Activated T-helper 17 cell treated with anti-CD3 and anti-CD28 coated beads, Interleukin-2, amount 50 U/mL, for 72 hours (primary cell): Measurements from ENCODE around the gene TBPL1. TPM values are rescaled to one million over a fixed set of nuclear protein-coding genes. Genes with fewer than 3 reads are reported as not detected.
A peak's percentile ranks its signal among the peaks of the same experiment; 100 is the strongest.

ENCODE experiments used
- ATAC-seq: fragments of 150-1000 bp; cut with Tn5 transposase; replicated peaks from 2 replicates; pipeline ENCODE4 v1.10.0; 2021; ENCODE audit warnings: mild to moderate bottlenecking, moderate library complexity
- H3K27ac Mint-ChIP-seq: one replicate; pipeline ENCODE4 v1.8.0; 2022; ENCODE audit warnings: mixed read lengths
- H3K27me3 Mint-ChIP-seq: one replicate; pipeline ENCODE4 v1.8.0; 2022; ENCODE audit warnings: mixed read lengths
- H3K36me3 Mint-ChIP-seq: one replicate; pipeline ENCODE4 v1.8.0; 2022; ENCODE audit warnings: low read depth, mild to moderate bottlenecking, mixed read lengths
- H3K4me1 Mint-ChIP-seq: one replicate; pipeline ENCODE4 v1.8.0; 2022; ENCODE audit warnings: mixed read lengths
- H3K4me3 Mint-ChIP-seq: one replicate; pipeline ENCODE4 v1.8.0; 2022; ENCODE audit warnings: mild to moderate bottlenecking, mixed read lengths
- H3K9me3 Mint-ChIP-seq: one replicate; pipeline ENCODE4 v1.8.0; 2022; ENCODE audit warnings: mixed read lengths
- total RNA-seq, 2 donors: library from RNA; stranded (reverse); gene quantifications; one replicate each; pipeline ENCODE4 v1.2.3, GENCODE V29; 2022

TBPL1 gene
- total RNA-seq, 2 donors from 2014 or later, result 14.7 to 25.8 TPM

DNA sequence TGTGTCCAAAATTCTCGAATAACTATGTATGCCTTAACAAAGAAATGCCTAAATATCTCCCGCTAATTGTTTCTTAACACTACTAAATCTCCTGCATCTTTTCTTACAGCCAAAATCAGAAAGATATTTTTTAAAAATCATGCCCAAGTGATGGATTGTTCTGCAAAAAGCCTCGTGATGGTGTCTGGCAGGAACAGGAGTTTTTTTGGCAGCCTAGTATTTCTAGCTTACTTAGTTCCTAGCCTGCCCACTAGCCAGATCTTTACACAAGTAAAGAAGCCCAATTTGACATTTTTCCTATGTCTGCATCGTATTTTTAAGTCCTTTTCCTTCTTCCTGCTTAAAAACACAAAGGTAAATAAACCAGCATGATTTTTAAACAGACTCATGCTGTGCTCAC, 67.9 kb downstream of the TBPL1 start:
- ATAC-seq, result no peak
- H3K4me1 Mint-ChIP-seq, result no peaks in the 10 kb centered on the region
- no peaks in the 10 kb centered on the region for H3K9me3 Mint-ChIP-seq
- no peak overlapping the region for H3K27ac Mint-ChIP-seq
- no peaks in the 10 kb centered on the region for H3K36me3 Mint-ChIP-seq
- H3K4me3 Mint-ChIP-seq, result no peak overlapping the region
- peaks cover 9% of the 10 kb centered on the region for H3K27me3 Mint-ChIP-seq

DNA sequence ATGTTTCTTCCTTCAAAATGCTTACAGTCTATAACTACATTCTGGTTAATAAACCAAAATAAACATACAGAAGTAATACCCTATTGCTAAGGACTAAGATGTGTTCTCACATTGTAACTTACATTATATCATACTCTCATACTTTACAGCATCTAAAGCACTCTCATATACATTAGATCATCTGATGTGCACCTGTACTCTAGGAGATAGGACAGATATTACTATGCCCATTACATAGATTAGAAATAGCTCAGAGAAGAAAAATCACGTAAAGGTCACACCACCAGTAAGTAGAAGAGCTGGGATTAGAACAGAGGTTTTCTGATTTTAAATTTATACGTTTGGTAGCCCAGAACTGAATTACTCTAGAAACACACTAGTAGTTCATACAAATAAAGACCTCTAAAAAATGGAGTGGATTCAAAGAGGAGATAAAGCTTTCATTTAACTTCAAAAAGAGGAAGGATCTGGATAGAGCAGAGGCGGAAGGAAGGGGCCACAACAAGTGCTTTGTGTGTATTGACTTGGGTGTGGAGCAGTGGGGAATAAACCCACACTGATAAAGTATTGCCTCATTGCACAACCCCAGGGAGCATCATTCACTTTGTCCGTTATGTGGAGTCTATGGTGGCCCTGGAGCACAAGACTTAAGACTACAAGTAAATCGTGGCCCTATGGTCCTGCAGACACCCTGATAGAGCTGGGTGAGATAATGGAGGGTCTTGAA, 68.5 kb downstream of the TBPL1 start:
- H3K4me3 Mint-ChIP-seq, result no peak overlapping the region
- peak; percentile 14 for ATAC-seq
- no peak overlapping the region for H3K27ac Mint-ChIP-seq
- H3K27me3 Mint-ChIP-seq, result peaks cover 9% of the 10 kb centered on the region
- H3K9me3 Mint-ChIP-seq, result no peaks in the 10 kb centered on the region
- no peaks in the 10 kb centered on the region for H3K36me3 Mint-ChIP-seq
- H3K4me1 Mint-ChIP-seq, result no peaks in the 10 kb centered on the region

DNA sequence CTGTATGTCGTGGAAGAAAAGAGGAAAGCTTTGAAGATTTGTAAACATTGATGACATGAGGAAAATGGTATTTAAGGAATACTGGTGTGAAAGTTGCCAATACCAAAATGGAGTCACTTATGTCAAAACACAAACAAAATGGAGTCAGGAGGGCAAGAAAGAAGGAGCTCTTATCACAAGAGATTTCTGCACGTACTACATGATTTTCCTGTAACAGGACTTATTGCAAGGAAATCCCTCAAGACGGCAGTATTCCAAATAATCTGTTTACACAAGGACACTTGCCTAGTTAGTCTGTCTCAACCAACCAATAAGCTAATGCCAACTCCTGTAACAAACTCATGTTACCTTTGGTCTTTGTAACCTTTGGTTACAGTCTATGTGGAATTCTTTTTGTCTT, 69.6 kb downstream of the TBPL1 start:
- Mint-ChIP-seq H3K4me1 (no peaks in the 10 kb centered on the region), H3K9me3 (no peaks in the 10 kb centered on the region), H3K27ac (no peak overlapping the region), H3K36me3 (no peaks in the 10 kb centered on the region), H3K4me3 (no peak overlapping the region), H3K27me3 (peaks cover 9% of the 10 kb centered on the region)
- no peak for ATAC-seq

DNA sequence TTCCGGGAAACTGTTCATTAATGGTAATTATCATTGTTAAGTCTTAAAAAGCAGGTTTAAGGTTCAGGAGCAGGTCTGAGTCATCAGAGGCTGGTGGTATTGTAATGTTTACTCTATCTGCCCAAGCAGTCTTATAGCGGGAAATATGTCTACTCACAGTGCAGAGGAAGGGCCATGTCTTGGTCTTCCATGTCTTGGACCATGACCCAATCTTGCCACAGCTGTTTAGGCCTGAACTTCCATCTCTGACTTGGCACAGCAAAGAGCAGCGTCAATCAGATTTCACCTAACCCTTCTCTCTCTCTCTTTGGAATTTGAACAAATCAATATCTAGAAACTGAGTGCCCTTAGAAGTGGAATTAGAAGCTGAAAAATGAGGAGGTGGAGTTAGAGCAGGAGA, 73.6 kb downstream of the TBPL1 start:
- H3K36me3 Mint-ChIP-seq, result no peaks in the 10 kb centered on the region
- no peak for ATAC-seq
- H3K9me3 Mint-ChIP-seq, result no peaks in the 10 kb centered on the region
- H3K27ac Mint-ChIP-seq, result no peak overlapping the region
- no peak overlapping the region for H3K4me3 Mint-ChIP-seq
- H3K27me3 Mint-ChIP-seq, result no peaks in the 10 kb centered on the region
- no peaks in the 10 kb centered on the region for H3K4me1 Mint-ChIP-seq

DNA sequence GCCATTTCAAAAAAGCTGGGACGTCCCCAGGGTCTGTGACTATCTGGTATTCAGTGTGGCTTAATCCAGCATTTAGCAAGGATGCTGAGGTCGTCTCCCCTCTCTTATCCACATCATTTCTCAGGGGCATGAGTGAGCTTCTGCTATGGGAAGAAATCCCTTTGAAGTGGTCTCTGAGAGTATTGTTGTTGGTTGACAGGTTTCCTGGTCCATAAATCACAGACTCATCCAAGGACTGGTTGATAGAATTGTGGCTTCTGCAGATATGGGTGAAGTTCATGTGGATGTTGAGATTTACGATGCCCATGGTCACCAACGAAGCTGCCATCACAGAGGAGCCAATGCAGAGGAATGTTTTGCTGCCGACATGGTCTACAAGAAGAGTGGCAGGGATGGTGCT, 75.4 kb downstream of the TBPL1 start:
- Mint-ChIP-seq H3K27me3 (no peaks in the 10 kb centered on the region), H3K4me1 (no peaks in the 10 kb centered on the region), H3K9me3 (no peaks in the 10 kb centered on the region), H3K36me3 (no peaks in the 10 kb centered on the region), H3K27ac (no peak overlapping the region), H3K4me3 (no peak overlapping the region)
- ATAC-seq, result no peak

DNA sequence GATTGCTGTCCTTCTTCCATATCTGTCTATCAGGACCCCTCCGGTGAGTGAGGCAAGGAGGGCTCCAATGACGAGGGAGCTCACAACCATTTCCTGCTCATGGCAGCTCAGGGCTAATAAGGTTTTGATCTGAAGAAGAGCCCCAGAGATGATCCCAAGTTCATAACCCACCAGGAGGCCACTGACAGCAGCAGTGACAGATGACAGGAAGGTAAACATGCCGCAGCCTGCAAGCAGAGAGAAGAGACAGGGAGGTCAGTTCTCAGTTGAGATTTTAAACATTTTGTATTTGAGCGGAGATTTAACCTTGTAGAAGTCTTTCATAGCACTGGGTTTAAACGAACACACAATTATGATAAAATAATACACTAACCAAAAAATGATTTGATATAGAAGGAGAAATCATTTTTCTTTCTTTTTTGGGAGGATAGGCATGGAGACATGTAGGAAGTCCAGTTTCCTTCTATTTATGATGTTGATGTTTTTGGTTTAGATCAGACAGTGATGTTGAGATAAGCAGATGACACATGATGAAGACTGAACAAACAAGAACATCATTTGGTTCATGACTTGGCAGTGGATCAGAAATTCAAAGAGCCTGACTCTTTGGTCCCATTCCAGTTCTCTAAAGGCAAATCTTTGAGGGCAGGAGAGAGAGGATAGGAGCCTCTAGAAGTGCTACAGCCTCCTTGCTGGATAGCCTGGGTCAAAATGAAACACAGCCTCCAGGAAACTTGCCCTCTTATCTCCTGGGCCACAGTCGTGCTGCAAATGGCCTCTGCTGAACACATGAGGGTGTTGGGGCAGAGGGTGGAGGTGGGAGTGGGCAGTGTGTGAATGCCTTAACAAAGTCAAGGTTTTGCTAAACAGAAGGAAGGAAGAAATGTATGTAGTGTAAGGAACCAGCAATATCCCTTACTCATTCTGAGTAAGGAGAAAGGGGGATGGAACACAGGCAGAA, 76.8 kb downstream of the TBPL1 start:
- H3K27me3 Mint-ChIP-seq, result no peaks in the 10 kb centered on the region
- H3K4me3 Mint-ChIP-seq, result no peak overlapping the region
- H3K9me3 Mint-ChIP-seq, result no peaks in the 10 kb centered on the region
- H3K4me1 Mint-ChIP-seq, result peaks cover 5% of the 10 kb centered on the region
- ATAC-seq, result no peak
- H3K27ac Mint-ChIP-seq, result no peak overlapping the region
- no peaks in the 10 kb centered on the region for H3K36me3 Mint-ChIP-seq

DNA sequence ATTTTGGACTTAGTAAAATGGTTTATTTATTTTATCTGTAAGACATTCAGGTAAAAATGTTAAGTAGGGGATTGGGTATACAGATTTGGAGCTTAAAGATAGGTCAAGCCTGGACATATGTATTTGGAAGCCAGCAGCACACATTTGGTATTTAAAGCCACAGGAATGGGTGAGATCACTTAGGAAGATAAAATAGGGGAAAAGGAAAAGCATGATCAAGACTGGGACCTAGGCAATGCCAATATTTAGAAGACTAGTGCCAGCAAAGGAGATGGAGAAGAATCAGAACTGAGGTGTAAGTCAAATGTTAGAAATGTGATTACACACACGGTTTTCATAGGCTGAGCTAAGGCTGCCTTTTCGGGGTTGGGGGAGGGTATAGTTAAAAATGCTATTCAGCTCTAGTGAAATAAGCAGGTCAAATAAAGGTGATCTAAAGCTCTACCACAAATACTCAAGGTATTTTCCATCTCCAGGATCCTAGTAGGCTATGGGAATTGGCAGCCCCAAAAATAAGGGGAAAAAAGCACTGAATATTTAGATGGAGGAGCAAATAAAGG, 78.8 kb downstream of the TBPL1 start:
- Mint-ChIP-seq H3K4me3 (no peak overlapping the region), H3K4me1 (peaks cover 14% of the 10 kb centered on the region), H3K9me3 (no peaks in the 10 kb centered on the region), H3K36me3 (no peaks in the 10 kb centered on the region), H3K27me3 (no peaks in the 10 kb centered on the region), H3K27ac (no peak overlapping the region)
- no peak for ATAC-seq

DNA sequence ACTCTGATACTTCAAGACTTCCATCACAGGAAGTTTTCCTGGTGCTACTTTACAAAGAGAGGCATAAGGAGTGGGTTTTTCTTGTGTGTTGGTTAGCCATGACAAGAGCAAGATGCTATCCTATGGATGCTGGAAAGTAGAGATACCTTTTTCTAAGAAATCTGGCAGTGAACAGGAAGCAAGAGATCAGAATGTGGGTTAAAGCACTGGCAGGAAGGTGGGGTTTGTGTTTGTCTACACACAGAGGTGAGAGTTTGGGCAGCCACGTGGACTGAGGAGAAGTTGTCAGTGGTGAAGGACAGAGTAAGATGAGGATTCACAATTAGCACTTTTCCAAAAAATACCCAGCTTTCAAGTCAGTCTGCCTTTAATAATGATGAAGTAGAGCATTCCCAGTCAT, 81.5 kb downstream of the TBPL1 start:
- Mint-ChIP-seq H3K4me3 (no peak overlapping the region), H3K27me3 (no peaks in the 10 kb centered on the region), H3K27ac (no peak overlapping the region), H3K4me1 (peaks cover 14% of the 10 kb centered on the region), H3K36me3 (no peaks in the 10 kb centered on the region), H3K9me3 (no peaks in the 10 kb centered on the region)
- no peak for ATAC-seq

DNA sequence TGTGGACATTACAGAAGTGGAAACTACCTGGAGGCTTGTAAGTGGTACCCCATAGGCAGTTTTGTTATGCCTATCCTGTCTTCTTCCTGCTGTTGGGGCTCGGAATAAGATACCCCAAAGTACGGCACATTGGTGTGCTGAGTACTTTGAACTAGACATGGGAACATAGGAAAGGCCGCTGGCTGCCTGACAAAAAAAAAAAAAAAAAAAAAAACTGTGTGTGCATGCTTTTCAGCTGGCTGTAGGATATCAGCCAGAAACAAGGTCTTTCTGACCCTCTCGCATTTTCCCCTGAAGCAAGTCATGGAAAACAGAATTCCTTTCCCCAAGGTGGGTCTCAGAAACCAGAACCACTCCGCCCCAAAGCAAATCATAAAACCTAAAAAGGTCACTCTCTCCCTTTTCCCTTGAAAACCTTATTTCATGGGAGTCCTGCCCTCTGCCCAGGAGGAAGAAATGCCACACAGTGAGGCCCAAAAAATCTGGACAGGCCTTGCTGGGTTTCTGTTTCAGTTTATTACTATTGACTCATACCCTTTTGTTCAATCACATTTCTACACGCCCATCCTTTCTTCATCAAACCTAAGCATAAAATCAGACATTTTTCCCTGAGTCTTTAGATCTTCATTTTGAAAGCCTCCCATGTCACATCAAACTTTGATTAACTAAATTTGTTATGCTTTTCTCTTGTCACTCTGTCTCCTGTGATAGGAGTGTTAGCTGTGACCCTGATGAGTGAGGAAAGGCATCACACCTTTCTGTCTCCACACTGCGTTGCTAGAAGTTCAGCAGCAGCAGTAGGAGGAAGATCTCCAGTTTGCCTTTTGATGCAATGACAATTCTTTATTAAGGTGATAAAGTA, 82.2 kb downstream of the TBPL1 start:
- peak; percentile 6 for ATAC-seq
- Mint-ChIP-seq H3K36me3 (no peaks in the 10 kb centered on the region), H3K9me3 (no peaks in the 10 kb centered on the region), H3K4me1 (peaks cover 14% of the 10 kb centered on the region), H3K4me3 (no peak overlapping the region), H3K27me3 (no peaks in the 10 kb centered on the region), H3K27ac (no peak overlapping the region)

DNA sequence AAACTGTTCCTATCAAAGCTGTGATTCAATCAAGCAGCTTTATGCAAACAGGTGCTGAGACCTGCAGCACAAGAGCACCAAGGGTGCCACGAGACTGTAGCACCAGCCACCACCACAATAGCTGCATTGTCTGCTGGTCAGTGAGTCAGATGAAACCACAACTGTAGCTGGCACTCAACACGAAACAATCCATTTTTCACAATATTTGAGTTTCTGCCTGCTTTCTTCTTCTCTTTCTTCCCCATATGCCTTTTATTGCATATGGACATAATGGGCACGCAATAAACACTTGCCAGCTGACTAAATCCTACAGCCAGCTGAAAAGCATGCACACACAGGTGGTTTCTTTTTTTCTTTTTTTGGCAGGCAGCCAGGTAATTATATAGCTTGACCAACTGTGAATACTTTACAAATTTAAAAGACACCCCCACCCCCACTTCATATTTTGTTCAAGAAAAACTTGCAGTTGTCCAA, 82.8 kb downstream of the TBPL1 start:
- Mint-ChIP-seq H3K4me3 (no peak overlapping the region), H3K9me3 (no peaks in the 10 kb centered on the region)
- peak; percentile 80 for ATAC-seq

DNA sequence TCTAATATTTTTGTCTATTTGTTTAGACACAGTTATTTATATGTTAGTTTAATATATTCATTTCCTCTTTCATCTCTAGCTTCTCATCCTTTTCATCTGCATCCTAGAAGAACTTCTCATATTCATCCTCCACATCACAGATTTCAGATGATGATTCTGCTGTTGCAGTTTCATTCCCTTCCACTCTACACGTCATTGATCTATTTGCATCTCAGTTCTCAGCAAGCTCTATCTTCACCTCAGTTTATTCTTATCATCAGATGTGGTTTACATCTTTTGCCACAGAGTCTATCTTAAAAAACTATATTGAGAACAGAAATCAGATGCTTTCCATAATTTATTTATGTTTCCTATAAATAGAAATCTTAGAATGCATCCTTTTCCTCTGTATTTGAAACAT, 86.1 kb downstream of the TBPL1 start:
- no peaks in the 10 kb centered on the region for H3K9me3 Mint-ChIP-seq
- peaks cover 14% of the 10 kb centered on the region for H3K4me1 Mint-ChIP-seq
- peaks cover 14% of the 10 kb centered on the region for H3K27me3 Mint-ChIP-seq
- H3K4me3 Mint-ChIP-seq, result no peak overlapping the region
- no peaks in the 10 kb centered on the region for H3K36me3 Mint-ChIP-seq
- no peak for ATAC-seq
- H3K27ac Mint-ChIP-seq, result no peak overlapping the region

More for the DNA sequence above, 82.8 kb downstream of the TBPL1 start:
- Mint-ChIP-seq H3K36me3 (no peaks in the 10 kb centered on the region), H3K27ac (no peak overlapping the region), H3K4me1 (peaks cover 14% of the 10 kb centered on the region), H3K27me3 (no peaks in the 10 kb centered on the region)
